GM18507 (cell line): Measurements from ENCODE around the gene GPR161.

ENCODE experiments used
- DNase-seq: peaks from one replicate; pipeline ENCODE4 v3.0.0; 2011; ENCODE audit warnings: low read depth; ENCODE audit not compliant: insufficient read length; ENCODE audit errors: extremely low spot score
- FAIRE-seq: peaks from 2 replicates; lab custom pipeline; 2011; peaks lifted over from hg19 to GRCh38; lab: Jason Lieb, UNC

GPR161 gene

GRCh38 chr1:168150283-168150682, 13.6 kb upstream of the GPR161 start:
- FAIRE-seq, result no peak
- DNase-seq, result no peak

- DNase-seq (no peak), FAIRE-seq (peak; percentile 71)
Observed at GRCh38 chr1:168148916-168149315, 12.2 kb upstream of the GPR161 start.

- FAIRE-seq, result no peak
Observed at GRCh38 chr1:168146626-168147025, 9.9 kb upstream of the GPR161 start.

GRCh38 chr1:168146160-168146539, 9.4 kb upstream of the GPR161 start:
- FAIRE-seq, result no peak
- DNase-seq, result no peak

More at GRCh38 chr1:168146626-168147025, 9.9 kb upstream of the GPR161 start:
- DNase-seq, result no peak

GRCh38 chr1:168145184-168146159, 8.7 kb upstream of the GPR161 start:
- FAIRE-seq (peak; percentile 93), DNase-seq (peak; percentile 79)

- DNase-seq (no peak), FAIRE-seq (no peak)
Observed at GRCh38 chr1:168141871-168142385, 5.2 kb upstream of the GPR161 start.

GRCh38 chr1:168139070-168139469, 2.3 kb upstream of the GPR161 start:
- FAIRE-seq, result no peak
- no peak for DNase-seq

- DNase-seq (no peak), FAIRE-seq (no peak)
Observed at GRCh38 chr1:168138134-168138533, 1.4 kb upstream of the GPR161 start.

GRCh38 chr1:168137515-168137821, 738 bp upstream of the GPR161 start:
- FAIRE-seq, result no peak
- DNase-seq, result no peak

- no peak for DNase-seq
- no peak for FAIRE-seq
Observed at GRCh38 chr1:168135921-168136708, 615 bp downstream of the GPR161 start.

GRCh38 chr1:168135116-168135920, 1.4 kb downstream of the GPR161 start:
- DNase-seq, result no peak
- FAIRE-seq, result no peak

- FAIRE-seq, result no peak
- no peak for DNase-seq
Observed at GRCh38 chr1:168134642-168135041, 2.1 kb downstream of the GPR161 start.

- DNase-seq, result no peak
- no peak for FAIRE-seq
Observed at GRCh38 chr1:168134132-168134531, 2.6 kb downstream of the GPR161 start.

- no peak for DNase-seq
- no peak for FAIRE-seq
Observed at GRCh38 chr1:168129933-168130332, 6.8 kb downstream of the GPR161 start.

- DNase-seq (no peak), FAIRE-seq (no peak)
Observed at GRCh38 chr1:168127503-168127902, 9.2 kb downstream of the GPR161 start.

- no peak for DNase-seq
- no peak for FAIRE-seq
Observed at GRCh38 chr1:168125051-168125450, 11.7 kb downstream of the GPR161 start.

GRCh38 chr1:168121401-168122011, 15.2 kb downstream of the GPR161 start:
- DNase-seq (no peak), FAIRE-seq (no peak)

GRCh38 chr1:168119750-168120149, 17.0 kb downstream of the GPR161 start:
- FAIRE-seq, result no peak
- DNase-seq, result no peak

GRCh38 chr1:168116327-168116799, 20.4 kb downstream of the GPR161 start:
- FAIRE-seq (no peak), DNase-seq (no peak)
